ENCODE results near the gene JCAD. TPM values are rescaled to one million over a fixed set of nuclear protein-coding genes. Genes with fewer than 3 reads are reported as not detected.

Gene JCAD
- total and polyA plus RNA-seq, 12 donors: 10.5 to 53.5 (median 22.2) TPM

DNA sequence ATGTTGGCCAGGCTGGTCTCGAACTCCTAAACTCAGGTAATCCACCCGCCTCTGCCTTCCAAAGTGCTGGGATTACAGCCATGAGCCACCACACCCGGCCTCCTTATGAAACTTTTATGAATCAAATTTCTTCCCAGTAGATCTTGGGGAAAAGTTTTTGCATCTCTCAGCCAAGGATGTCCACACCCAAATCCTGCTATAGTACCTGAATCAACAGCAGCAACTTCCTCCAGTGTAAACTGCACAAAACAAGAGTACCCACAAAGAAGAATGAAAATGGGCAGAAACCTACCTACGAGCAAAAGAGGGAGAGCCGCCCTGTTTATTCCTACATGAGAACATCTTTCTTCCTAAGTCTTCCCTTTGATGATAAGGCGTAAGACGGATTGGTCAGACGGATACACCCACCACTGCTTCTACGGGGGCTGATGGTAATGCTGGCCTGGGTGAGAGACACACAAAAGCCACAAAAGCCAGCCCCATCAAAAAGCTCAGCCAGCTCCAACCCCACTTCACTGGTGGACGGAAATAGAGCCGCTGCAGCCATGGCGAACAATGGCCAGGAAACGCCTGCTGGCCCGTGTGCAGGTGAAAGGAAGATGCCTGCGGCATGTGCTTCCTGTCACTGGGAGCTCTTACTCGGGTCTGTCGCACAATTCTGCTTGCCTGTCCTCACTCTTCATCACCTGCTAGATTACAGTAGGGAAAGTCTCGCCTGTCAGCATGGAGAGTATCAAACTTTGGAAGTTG is 10.4 kb downstream of the JCAD start:
- 58 to 71% (median 67%) methylated on average over 16 to 18 of the region's 18 CpGs for WGBS, 4 donors
- H3K9me3 ChIP-seq (replicated peaks in 1 of 3): no peaks in the 10 kb centered on the region
- peaks cover 0 to 21% of the 10 kb centered on the region in 2 donors for H3K36me3 ChIP-seq (replicated peaks in 1 of 2)
- no peaks in the 10 kb centered on the region for H3K27me3 ChIP-seq
- intact Hi-C loops (cut with DNase I): no loop called here
- peaks cover 0 to 14% of the 10 kb centered on the region in 2 donors for H3K4me1 ChIP-seq (replicated peaks in 1 of 2)
- TF ChIP-seq, protein P1, sequence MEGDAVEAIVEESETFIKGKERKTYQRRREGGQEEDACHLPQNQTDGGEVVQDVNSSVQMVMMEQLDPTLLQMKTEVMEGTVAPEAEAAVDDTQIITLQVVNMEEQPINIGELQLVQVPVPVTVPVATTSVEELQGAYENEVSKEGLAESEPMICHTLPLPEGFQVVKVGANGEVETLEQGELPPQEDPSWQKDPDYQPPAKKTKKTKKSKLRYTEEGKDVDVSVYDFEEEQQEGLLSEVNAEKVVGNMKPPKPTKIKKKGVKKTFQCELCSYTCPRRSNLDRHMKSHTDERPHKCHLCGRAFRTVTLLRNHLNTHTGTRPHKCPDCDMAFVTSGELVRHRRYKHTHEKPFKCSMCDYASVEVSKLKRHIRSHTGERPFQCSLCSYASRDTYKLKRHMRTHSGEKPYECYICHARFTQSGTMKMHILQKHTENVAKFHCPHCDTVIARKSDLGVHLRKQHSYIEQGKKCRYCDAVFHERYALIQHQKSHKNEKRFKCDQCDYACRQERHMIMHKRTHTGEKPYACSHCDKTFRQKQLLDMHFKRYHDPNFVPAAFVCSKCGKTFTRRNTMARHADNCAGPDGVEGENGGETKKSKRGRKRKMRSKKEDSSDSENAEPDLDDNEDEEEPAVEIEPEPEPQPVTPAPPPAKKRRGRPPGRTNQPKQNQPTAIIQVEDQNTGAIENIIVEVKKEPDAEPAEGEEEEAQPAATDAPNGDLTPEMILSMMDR (IDR thresholded peaks at IDR 0.05): no peak
- no peak for TF ChIP-seq POLR2A (IDR thresholded peaks at IDR 0.05)
- H3K27ac ChIP-seq: peak overlapping the region in 1 of 5 donors; percentile 10
- DNase-seq: no peak
- no peak overlapping the region for H3K4me3 ChIP-seq

DNA sequence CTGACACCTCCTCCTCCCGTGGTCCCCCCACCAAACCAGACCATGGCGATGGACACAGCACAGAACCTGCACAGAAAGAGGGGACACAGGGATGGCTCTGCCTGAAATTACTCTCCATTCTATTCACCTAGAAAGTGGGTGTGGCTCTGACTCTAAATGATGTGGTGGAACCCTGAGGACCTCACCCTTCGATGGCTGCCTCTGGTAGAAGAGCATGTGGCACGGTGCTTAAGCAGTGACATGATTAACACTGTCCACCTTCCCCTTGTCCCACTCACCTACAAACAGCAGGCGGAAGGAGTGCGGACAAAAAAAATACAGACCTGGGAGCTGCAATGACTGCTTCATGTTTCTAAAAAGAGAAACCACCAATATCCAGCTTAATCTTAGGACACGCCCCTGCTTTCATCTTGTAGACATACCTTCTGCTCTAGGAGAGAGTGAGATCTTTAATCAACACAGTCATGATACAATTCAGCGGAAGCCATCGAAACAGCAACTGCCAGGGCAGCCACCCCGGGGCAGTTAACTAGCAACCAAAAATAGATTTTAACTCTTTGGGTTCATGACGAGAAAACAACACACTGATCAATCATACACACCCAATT is 11.4 kb downstream of the JCAD start:
- DNase-seq: no peak
- TF ChIP-seq, protein P1 (IDR thresholded peaks at IDR 0.05): no peak
- no peak for TF ChIP-seq POLR2A (IDR thresholded peaks at IDR 0.05)
- peaks cover 0 to 17% of the 10 kb centered on the region in 2 donors for H3K4me1 ChIP-seq (replicated peaks in 1 of 2)
- H3K36me3 ChIP-seq (replicated peaks in 1 of 2): peaks cover 0 to 21% of the 10 kb centered on the region in 2 donors
- no peaks in the 10 kb centered on the region for H3K9me3 ChIP-seq (replicated peaks in 1 of 3)
- no peak overlapping the region for H3K27ac ChIP-seq
- WGBS, 4 donors: 79 to 83% (median 81%) methylated on average over 9 to 11 of the region's 11 CpGs
- H3K4me3 ChIP-seq: no peak overlapping the region
- intact Hi-C loops (cut with DNase I): no loop called here
- no peaks in the 10 kb centered on the region for H3K27me3 ChIP-seq

GRCh38 chr10:30047430-30047829 is 12.0 kb downstream of the JCAD start:
- TF ChIP-seq POLR2A (IDR thresholded peaks at IDR 0.05): no peak
- TF ChIP-seq, protein P1 (IDR thresholded peaks at IDR 0.05): no peak
- Histone ChIP-seq H3K4me3 (no peak overlapping the region), H3K27me3 (no peaks in the 10 kb centered on the region), H3K36me3 (replicated peaks in 1 of 2) (peaks cover 0 to 21% of the 10 kb centered on the region in 2 donors), H3K27ac (no peak overlapping the region), H3K9me3 (replicated peaks in 1 of 3) (no peaks in the 10 kb centered on the region), H3K4me1 (replicated peaks in 1 of 2) (peaks cover 0 to 17% of the 10 kb centered on the region in 2 donors)
- intact Hi-C loops (cut with DNase I): no loop called here
- 92 to 98% (median 95%) methylated on average over 18 to 21 of the region's 21 CpGs for WGBS, 4 donors
- no peak for DNase-seq

DNA sequence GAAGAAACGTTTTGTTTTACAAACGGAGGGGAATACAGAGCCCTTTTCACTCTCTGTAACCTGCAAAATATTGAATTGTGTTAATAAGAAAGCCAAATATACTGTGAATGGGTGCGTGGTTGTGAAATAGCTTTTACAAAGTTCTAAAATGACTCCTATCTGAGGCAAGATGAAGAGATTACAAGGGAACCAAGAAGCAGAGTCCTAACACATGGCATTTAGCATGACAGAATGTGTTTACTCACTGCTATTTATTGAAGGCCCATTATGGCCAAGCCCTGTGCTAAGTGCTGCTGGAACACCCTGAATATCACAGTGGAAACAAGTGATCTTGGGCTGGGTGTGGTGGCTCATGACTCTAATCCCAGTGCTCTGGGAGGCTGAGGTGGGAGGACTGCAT is 12.9 kb downstream of the JCAD start:
- Histone ChIP-seq H3K9me3 (replicated peaks in 1 of 3) (no peaks in the 10 kb centered on the region), H3K27ac (no peak overlapping the region), H3K27me3 (no peaks in the 10 kb centered on the region), H3K36me3 (replicated peaks in 1 of 2) (peaks cover 0 to 21% of the 10 kb centered on the region in 2 donors), H3K4me1 (replicated peaks in 1 of 2) (peaks cover 0 to 17% of the 10 kb centered on the region in 2 donors), H3K4me3 (no peak overlapping the region)
- no peak for DNase-seq
- WGBS, 4 donors: 37 to 59% (median 47%) methylated on average over 3 of the region's 3 CpGs
- no peak for TF ChIP-seq POLR2A (IDR thresholded peaks at IDR 0.05)
- TF ChIP-seq, protein P1 (IDR thresholded peaks at IDR 0.05): no peak
- intact Hi-C loops (cut with DNase I): no loop called here

Measured in adrenal gland (tissue), 12 donors.